Limb (tissue), 2 donors: ENCODE measurements around the gene FBXL14.

ENCODE experiments used
- DNase-seq, 2 donors: peaks; one replicate each; pipeline ENCODE4 v3.0.0-alpha.2; 2016; ENCODE audit errors: extremely low spot score in 2 of 2

The FBXL14 gene

GRCh38 chr12:1593174-1594005, 991 bp downstream of the FBXL14 start:
- DNase-seq, result no peak

GRCh38 chr12:1592444-1593173, 1.8 kb downstream of the FBXL14 start:
- DNase-seq, result peak in 1 of 2 donors; percentile 61

- DNase-seq, result no peak
Observed at GRCh38 chr12:1591543-1591942, 2.8 kb downstream of the FBXL14 start.

GRCh38 chr12:1591034-1591433, 3.3 kb downstream of the FBXL14 start:
- no peak for DNase-seq

GRCh38 chr12:1590221-1590979, 4.0 kb downstream of the FBXL14 start:
- peak in 1 of 2 donors; percentile 51 for DNase-seq

- DNase-seq, result no peak
Observed at GRCh38 chr12:1588575-1588947, 5.8 kb downstream of the FBXL14 start.

- no peak for DNase-seq
Observed at GRCh38 chr12:1587927-1588574, 6.3 kb downstream of the FBXL14 start.

GRCh38 chr12:1584326-1584725, 10.1 kb downstream of the FBXL14 start:
- no peak for DNase-seq

- DNase-seq, result peak; percentile 84 to 86
Observed at GRCh38 chr12:1583421-1584078, 10.8 kb downstream of the FBXL14 start.

GRCh38 chr12:1582709-1583050, 11.7 kb downstream of the FBXL14 start:
- no peak for DNase-seq

GRCh38 chr12:1581973-1582708, 12.2 kb downstream of the FBXL14 start:
- no peak for DNase-seq

- DNase-seq, result no peak
Observed at GRCh38 chr12:1580526-1580925, 13.9 kb downstream of the FBXL14 start.

GRCh38 chr12:1579651-1580435, 14.5 kb downstream of the FBXL14 start:
- DNase-seq, result no peak

- DNase-seq, result peak in 1 of 2 donors; percentile 60
Observed at GRCh38 chr12:1576410-1577241, 17.8 kb downstream of the FBXL14 start.

GRCh38 chr12:1575408-1576401, 18.7 kb downstream of the FBXL14 start:
- no peak for DNase-seq

GRCh38 chr12:1574865-1575259, 19.5 kb downstream of the FBXL14 start:
- DNase-seq, result no peak
